Renal cortex interstitium (tissue), 11 donors: ENCODE results near the gene TXNRD2. TPM values are rescaled to one million over a fixed set of nuclear protein-coding genes. Genes with fewer than 3 reads are reported as not detected.

Experiments used
- DNase-seq, 11 donors: peaks; one replicate each; pipeline ENCODE4 v3.0.0-alpha.2; 2013; ENCODE audit warnings: low read depth in 9 of 11, low spot score in 4 of 11; ENCODE audit errors: extremely low read depth in 1 of 11
- polyA plus RNA-seq, 3 donors: library from polyadenylated mRNA; unstranded; fragments of 120-200 nt; gene quantifications; one replicate each; pipeline ENCODE4 v1.2.1, GENCODE V29; 2013; ENCODE audit not compliant: insufficient read length in 3 of 3

The TXNRD2 gene
- polyA plus RNA-seq, 3 donors: 22.0 to 32.1 (median 28.2) TPM

DNA sequence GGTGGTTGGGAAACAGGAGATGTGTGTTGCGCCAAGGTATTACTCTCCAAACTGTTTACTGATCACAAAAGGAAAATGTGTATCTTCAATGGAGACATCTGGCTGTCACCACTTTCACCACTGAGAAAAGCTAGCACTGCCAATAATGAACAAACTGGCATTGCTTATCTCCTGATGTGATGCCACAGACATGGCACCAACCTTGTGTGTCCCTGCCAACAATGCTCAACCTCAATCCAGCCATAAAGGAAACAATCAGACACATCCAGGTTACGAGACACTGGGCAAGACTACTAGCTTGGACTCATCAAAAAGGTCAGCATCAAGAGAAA, 115.0 kb downstream of the TXNRD2 start:
- no peak for DNase-seq

DNA sequence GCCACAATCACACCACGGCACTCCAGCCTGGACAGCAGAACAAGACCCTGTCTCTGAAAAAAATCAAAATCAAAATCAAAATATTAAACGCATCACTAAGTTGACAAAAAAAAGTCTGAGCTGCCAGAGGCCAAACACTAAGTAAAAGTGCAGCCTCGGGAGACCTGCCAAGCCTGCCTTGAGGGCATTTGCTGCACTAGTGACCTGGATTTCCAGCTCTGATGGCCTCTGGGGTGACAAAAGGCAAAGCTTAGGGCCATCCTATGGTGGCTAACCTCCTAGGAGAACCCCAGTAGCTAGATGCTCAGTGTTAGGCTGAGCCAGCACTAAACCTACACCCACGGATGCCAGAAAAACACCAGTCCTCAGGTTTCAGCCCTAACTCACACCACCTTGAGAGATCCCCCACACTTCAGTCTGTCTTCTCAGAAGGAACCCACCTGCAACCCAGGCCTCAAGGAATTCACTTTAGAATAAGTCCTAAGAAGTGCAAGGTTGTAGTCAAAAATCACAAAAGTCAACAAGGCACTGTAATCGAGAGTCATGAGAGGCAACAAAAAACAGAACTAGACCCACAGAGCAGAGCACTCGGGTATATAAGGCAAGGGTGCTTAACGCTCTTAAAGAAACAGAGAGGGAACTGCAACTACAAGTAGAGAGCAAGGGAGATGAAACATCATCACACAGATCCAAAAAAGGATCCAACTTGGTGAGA, 115.6 kb downstream of the TXNRD2 start:
- no peak for DNase-seq

Other genes starting within 250 kb of the TXNRD2 start
- gene SEPTIN5, start 227.3 kb downstream of the TXNRD2 start, polyA plus RNA-seq: 10 to 100 TPM; 37.4 to 38.4 (median 37.7) TPM
- gene GP1BB, start 218.3 kb downstream of the TXNRD2 start, polyA plus RNA-seq: 1 to 10 TPM; 2.8 to 7.0 (median 4.5) TPM
- under 1 TPM; 0.25 to 0.95 (median 0.67) TPM for gene TBX1, start 181.0 kb downstream of the TXNRD2 start, polyA plus RNA-seq
- 1 to 10 TPM; 3.2 to 5.8 (median 4.7) TPM for gene GNB1L, start 86.9 kb downstream of the TXNRD2 start, polyA plus RNA-seq
- gene RTL10, start 86.9 kb downstream of the TXNRD2 start, polyA plus RNA-seq: 10 to 100 TPM; 21.2 to 25.2 (median 24.3) TPM
- 100 to 1,000 TPM in 2 of 3 donors, 10 to 100 TPM in 1; 82.5 to 123 (median 116) TPM for gene COMT, start within 50 bp of the TXNRD2 start, polyA plus RNA-seq
- gene ARVCF, start 75.0 kb upstream of the TXNRD2 start, polyA plus RNA-seq: 10 to 100 TPM; 17.3 to 30.7 (median 26.0) TPM
- 10 to 100 TPM in 2 of 3 donors, 1 to 10 TPM in 1; 9.5 to 12.8 (median 11.4) TPM for gene TANGO2, start 79.3 kb upstream of the TXNRD2 start, polyA plus RNA-seq
- 10 to 100 TPM; 42.4 to 54.6 (median 50.6) TPM for gene DGCR8, start 138.4 kb upstream of the TXNRD2 start, polyA plus RNA-seq
- 100 to 1,000 TPM; 175 to 213 (median 202) TPM for gene RANBP1, start 174.3 kb upstream of the TXNRD2 start, polyA plus RNA-seq
- 10 to 100 TPM; 46.5 to 57.3 (median 55.3) TPM for gene TRMT2A, start 175.4 kb upstream of the TXNRD2 start, polyA plus RNA-seq
- gene ZDHHC8, start 190.0 kb upstream of the TXNRD2 start, polyA plus RNA-seq: 10 to 100 TPM; 30.4 to 52.1 (median 49.2) TPM
- 1 to 10 TPM in 2 of 3 donors, under 1 TPM in 1; 0.93 to 1.4 (median 1.3) TPM for gene CCDC188, start 209.2 kb upstream of the TXNRD2 start, polyA plus RNA-seq